GM12878 (cell line): ENCODE measurements around the gene ZNF684. TPM values are rescaled to one million over a fixed set of nuclear protein-coding genes. Genes with fewer than 3 reads are reported as not detected.

Experiments
- CEBPB ChIP-seq, 2 experiments: fragments of 150-350 bp in 1 of 2; IDR thresholded peaks; 2 replicates each; pipeline ENCODE4 v1.6.1; 2012 to 2014; ENCODE audit warnings: low read depth in 2 of 2, low read length in 2 of 2, borderline replicate concordance in 1 of 2, inconsistent platforms in 1 of 2
- EGR1 ChIP-seq, 2 experiments: IDR thresholded peaks; 1 replicate in 1 of 2; 2 replicates in 1 of 2; pipeline ENCODE4 v1.6.1; 2011 to 2012; ENCODE audit warnings: low read depth in 2 of 2, low read length in 2 of 2, borderline replicate concordance in 1 of 2, mild to moderate bottlenecking in 1 of 2, moderate library complexity in 1 of 2
- HDAC2 ChIP-seq: fragments of 200-600 bp; sonication (generic); IDR thresholded peaks from 2 replicates; pipeline ENCODE4 v1.6.1; 2017
- IKZF1 ChIP-seq: fragments of 450-650 bp; conservative IDR thresholded peaks from 2 replicates; pipeline ENCODE4 v1.6.1; 2017; ENCODE audit warnings: antibody characterized with exemption, mild to moderate bottlenecking
- PBX3 ChIP-seq: IDR thresholded peaks from 2 replicates; pipeline ENCODE4 v1.6.1; 2011; ENCODE audit warnings: mild to moderate bottlenecking, low read depth, low read length, moderate library complexity; ENCODE audit not compliant: insufficient replicate concordance
- ZNF592 ChIP-seq: fragments of 450-650 bp; IDR thresholded peaks from 2 replicates; pipeline ENCODE4 v1.6.1; 2017; ENCODE audit warnings: mild to moderate bottlenecking, moderate library complexity
- ZNF622 ChIP-seq: fragments of 450-650 bp; IDR thresholded peaks from 2 replicates; pipeline ENCODE4 v1.6.1; 2017; ENCODE audit warnings: mild to moderate bottlenecking, inconsistent platforms
- polyA plus RNA-seq, 11 experiments: library from polyadenylated mRNA; depleted of rRNA in 4 of 11; unstranded in 6 of 11; stranded (reverse) in 5 of 11; fragments of >200 nt; fragmentation: Nextera tagmentation in 4 of 11; fragmentation: Illumina TruSeq in 1 of 11; extraction: Ambion mirVana in 4 of 11; extraction: Trizol in 1 of 11; gene quantifications; 1 replicate in 1 of 11; 2 replicates in 10 of 11; pipeline versions ENCODE4 v1.2.1 to v1.2.3, GENCODE V29; 2011 to 2016; ENCODE audit warnings: inconsistent platforms in 2 of 11, missing spikeins in 2 of 11, low read depth in 1 of 11
- total RNA-seq, 4 experiments: library from RNA; depleted of rRNA in 3 of 4; stranded (reverse); fragments of >200 nt in 3 of 4; fragmentation: Illumina TruSeq in 1 of 4; extraction: Trizol in 1 of 4; gene quantifications; 2 replicates each; pipeline versions ENCODE4 v1.2.1 to v1.2.3, GENCODE V29; 2013 to 2021

The ZNF684 gene
- total and polyA plus RNA-seq, 10 of the 15 experiments (the other 5 are each of a cell fraction or from before 2014, with no cell fraction given) = 3.8 to 6.8 (median 6.0) TPM

GRCh38 chr1:40508375-40509341 is 22.8 kb upstream of the ZNF684 start, which contains the start of gene EXO5 (continued):
- TF ChIP-seq PBX3 = no peak
- no peak; the same call in 1 of the 2 replicates for TF ChIP-seq ZNF592
- TF ChIP-seq CEBPB (IDR thresholded peaks at IDR 0.05; ENCODE audit: borderline replicate concordance in 1 of 2, low read depth in 2 of 2, low read length in 2 of 2) = no peak
- TF ChIP-seq IKZF1 = peak; percentile 78
- TF ChIP-seq ZNF622 = no peak
- TF ChIP-seq HDAC2 = no peak
- TF ChIP-seq EGR1 (IDR thresholded peaks at IDR 0.05; ENCODE audit: borderline replicate concordance in 1 of 2, low read depth in 2 of 2, low read length in 2 of 2) = peak; percentile 8 to 48; a peak in 2 of 3 replicates
- TF ChIP-seq, all 136 proteins: peak for 39
